ENCODE data around the gene NPDC1.
"Not testable (repeated sequence)": the region's sequence is repeated elsewhere in the genome, so short reads cannot be mapped to it uniquely, and the experiment has no call there.

Gene NPDC1

DNA sequence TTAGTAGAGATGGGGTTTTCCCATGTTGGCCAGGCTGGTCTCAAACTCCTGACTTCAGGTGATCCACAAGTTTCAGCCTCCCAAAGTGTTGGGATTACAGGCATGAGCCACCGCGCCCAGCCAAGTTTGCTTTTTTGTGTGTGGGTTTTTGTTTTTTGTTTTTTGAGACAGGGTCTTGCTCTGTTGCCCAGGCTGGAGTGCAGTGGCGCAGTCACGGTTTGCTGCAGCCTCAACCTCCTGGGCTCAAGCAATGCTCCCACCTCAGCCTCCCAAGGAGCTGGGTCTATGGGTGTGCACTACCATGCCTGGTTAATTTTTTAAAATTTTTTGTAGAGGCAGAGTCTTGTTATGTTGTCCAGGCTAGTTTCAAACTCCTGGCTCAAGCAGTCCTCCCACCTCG, 12.5 kb downstream of the NPDC1 start:
- H3K4me2 ChIP-seq (ENCODE audit: low read length); H3K27me3 ChIP-seq (ENCODE audit: control insufficient read depth, insufficient read depth, low read length); H3K9me3 ChIP-seq (replicated peaks; ENCODE audit: low read length); H3K9ac ChIP-seq (ENCODE audit: low read depth, low read length); H3K4me3 ChIP-seq (ENCODE audit: low read length); H3K36me3 ChIP-seq (ENCODE audit: insufficient read depth, low read length): not testable (repeated sequence)
- H3K4me1 ChIP-seq (ENCODE audit: control insufficient read depth, insufficient read depth, low read length): peaks cover 22% of the 10 kb centered on the region

DNA sequence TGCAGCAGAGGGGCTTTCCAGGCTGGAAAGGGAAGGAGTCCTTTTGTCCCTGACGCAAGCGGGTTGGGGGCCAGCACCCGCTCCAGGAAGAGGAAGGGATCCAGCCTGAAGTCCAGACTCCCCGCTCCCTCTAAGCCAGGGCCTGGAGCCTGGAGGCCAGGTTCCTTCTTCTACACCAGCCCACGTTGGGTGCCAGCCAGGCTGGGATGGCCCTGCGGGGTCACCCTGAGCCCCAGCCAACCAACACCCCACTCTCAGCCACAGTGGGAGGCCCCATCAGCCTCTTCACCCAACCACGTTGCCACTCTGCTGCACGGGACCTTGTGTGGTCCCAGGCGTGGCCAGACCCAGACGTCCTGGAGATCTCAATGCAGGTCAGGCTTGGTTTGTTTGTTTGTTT, 13.1 kb downstream of the NPDC1 start:
- no peak overlapping the region for H3K9ac ChIP-seq (ENCODE audit: low read depth, low read length)
- H3K4me1 ChIP-seq (ENCODE audit: control insufficient read depth, insufficient read depth, low read length): peaks cover 25% of the 10 kb centered on the region
- peaks cover 9% of the 10 kb centered on the region for H3K27me3 ChIP-seq (ENCODE audit: control insufficient read depth, insufficient read depth, low read length)
- H3K4me2 ChIP-seq (ENCODE audit: low read length): no peak overlapping the region
- H3K36me3 ChIP-seq (ENCODE audit: insufficient read depth, low read length): no peaks in the 10 kb centered on the region
- H3K4me3 ChIP-seq (ENCODE audit: low read length): no peak overlapping the region
- H3K9me3 ChIP-seq (replicated peaks; ENCODE audit: low read length): no peaks in the 10 kb centered on the region

DNA sequence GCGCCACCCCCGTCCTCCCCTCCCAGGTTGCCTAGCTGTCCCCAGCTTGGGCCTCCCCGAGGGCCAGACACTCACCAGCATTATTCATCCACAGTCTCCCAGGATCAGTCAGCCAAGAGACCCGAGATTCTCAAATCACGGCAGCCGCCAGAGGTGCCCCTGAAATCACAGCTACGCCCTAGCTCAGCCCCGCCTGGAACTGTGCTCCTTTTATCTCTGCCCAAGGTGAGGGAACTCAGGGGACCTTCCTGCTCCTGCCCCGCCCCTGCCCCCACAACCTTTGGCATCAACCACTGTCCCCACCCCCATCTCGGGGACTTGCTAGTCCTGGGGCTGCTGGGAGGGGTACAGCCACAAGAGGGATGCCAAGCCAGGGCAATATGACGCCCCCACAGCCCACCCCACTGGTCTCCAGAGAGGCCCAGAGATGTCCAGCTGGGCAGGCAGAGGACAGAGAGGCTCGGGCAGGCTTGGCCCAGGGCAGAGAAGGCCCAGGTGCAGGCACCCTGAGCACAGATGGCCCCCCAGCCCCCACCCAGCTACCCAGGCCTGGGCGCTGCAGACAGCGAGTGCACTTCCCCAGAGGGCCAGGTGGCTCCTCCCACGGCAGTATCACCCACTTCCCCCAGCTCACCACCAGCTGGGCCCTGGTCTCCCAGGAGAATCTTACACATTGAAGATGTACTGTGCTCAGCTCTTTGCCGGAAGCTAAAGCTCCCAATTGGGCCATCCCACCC, 13.9 kb downstream of the NPDC1 start, which contains the start of gene FUT7:
Gene FUT7, minus strand, starts transcription at position 185 of the 737 bp plus-strand sequence. Its CDS starts 97 bp downstream, at position 88.
- Histone ChIP-seq H3K9me3 (replicated peaks; ENCODE audit: low read length) (no peaks in the 10 kb centered on the region), H3K4me2 (ENCODE audit: low read length) (no peak within 1 kb of the TSS), H3K36me3 (ENCODE audit: insufficient read depth, low read length) (no peaks in the 10 kb centered on the region), H3K27me3 (ENCODE audit: control insufficient read depth, insufficient read depth, low read length) (peaks cover 9% of the 10 kb centered on the region), H3K9ac (ENCODE audit: low read depth, low read length) (no peak within 1 kb of the TSS), H3K4me1 (ENCODE audit: control insufficient read depth, insufficient read depth, low read length) (peaks cover 30% of the 10 kb centered on the region), H3K4me3 (ENCODE audit: low read length) (no peak within 1 kb of the TSS)

DNA sequence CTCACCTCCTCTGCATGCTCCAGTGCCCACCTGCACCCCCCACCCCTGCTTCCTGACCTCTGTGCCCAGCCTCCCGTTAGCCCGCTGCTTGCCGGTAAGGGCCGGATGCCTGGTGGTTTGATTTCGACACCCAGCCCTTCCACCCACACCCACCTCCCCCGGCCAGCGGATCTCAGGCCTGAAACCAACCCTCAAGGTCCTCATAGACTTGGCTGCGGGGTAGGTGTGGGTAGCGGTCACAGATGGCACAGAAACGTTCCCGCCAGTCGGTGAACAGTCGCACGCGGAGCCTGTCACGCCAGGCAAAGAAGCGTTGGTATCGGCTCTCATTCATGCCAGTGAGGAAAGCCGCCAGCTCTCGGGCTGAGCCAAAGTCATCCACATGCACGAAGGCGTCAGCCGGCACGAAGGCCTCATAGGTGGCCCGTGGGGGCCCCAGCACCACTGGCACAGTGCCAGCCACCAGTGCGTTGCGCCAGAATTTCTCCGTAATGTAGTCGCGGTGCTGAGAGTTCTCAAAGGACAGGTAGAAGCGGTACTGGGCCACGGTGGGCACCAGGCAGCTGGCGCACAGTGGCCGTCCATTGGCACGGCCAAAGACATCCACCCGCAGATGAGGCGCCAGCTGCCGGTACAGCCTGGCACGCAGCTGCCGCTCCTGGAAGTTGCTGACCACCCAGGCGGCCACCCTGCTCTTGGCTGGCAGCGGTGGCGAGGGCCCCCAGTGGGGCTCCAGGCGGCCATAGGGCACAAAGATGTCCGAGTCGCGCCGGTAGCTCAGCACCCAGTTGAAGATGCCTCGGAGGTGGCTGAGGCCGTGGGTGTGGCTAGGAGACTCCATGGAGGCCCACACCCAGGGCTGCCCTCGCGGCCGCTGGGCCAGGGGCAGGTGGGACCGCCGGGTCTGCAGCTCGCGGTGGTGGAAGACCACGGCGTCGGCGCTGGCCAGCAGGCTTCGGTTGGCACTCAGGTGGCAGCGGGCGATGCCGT, 15.1 kb downstream of the NPDC1 start:
- no peaks in the 10 kb centered on the region for H3K9me3 ChIP-seq (replicated peaks; ENCODE audit: low read length)

DNA sequence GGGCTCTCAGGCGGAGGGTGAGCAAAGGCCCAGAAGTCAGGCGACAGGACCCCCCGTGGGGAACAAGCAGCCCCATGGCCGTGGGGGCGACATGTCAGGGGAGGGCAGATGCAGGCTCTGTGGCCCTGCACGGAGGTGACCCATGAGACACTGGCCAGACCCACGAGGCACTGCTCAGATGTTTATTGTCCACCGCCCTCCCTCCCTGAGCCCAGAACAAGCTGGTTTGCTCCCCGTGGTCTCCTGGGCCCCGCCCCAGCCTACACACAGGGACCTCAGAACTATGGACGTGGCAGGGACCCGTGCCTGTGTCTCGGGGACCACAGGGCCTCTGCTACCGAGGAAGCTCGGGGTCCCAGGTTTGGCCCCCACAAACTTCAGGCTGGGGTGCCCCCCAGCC, 16.0 kb downstream of the NPDC1 start:
- Histone ChIP-seq H3K4me3 (ENCODE audit: low read length) (no peak overlapping the region), H3K27me3 (ENCODE audit: control insufficient read depth, insufficient read depth, low read length) (peaks cover 9% of the 10 kb centered on the region), H3K4me2 (ENCODE audit: low read length) (no peak overlapping the region), H3K4me1 (ENCODE audit: control insufficient read depth, insufficient read depth, low read length) (peaks cover 46% of the 10 kb centered on the region), H3K9ac (ENCODE audit: low read depth, low read length) (no peak overlapping the region), H3K36me3 (ENCODE audit: insufficient read depth, low read length) (no peaks in the 10 kb centered on the region), H3K9me3 (replicated peaks; ENCODE audit: low read length) (no peaks in the 10 kb centered on the region)

More for the DNA sequence above, 15.1 kb downstream of the NPDC1 start:
- Histone ChIP-seq H3K9ac (ENCODE audit: low read depth, low read length) (no peak overlapping the region), H3K4me2 (ENCODE audit: low read length) (no peak overlapping the region), H3K36me3 (ENCODE audit: insufficient read depth, low read length) (no peaks in the 10 kb centered on the region), H3K27me3 (ENCODE audit: control insufficient read depth, insufficient read depth, low read length) (peaks cover 9% of the 10 kb centered on the region), H3K4me1 (ENCODE audit: control insufficient read depth, insufficient read depth, low read length) (peaks cover 39% of the 10 kb centered on the region), H3K4me3 (ENCODE audit: low read length) (no peak overlapping the region)

DNA sequence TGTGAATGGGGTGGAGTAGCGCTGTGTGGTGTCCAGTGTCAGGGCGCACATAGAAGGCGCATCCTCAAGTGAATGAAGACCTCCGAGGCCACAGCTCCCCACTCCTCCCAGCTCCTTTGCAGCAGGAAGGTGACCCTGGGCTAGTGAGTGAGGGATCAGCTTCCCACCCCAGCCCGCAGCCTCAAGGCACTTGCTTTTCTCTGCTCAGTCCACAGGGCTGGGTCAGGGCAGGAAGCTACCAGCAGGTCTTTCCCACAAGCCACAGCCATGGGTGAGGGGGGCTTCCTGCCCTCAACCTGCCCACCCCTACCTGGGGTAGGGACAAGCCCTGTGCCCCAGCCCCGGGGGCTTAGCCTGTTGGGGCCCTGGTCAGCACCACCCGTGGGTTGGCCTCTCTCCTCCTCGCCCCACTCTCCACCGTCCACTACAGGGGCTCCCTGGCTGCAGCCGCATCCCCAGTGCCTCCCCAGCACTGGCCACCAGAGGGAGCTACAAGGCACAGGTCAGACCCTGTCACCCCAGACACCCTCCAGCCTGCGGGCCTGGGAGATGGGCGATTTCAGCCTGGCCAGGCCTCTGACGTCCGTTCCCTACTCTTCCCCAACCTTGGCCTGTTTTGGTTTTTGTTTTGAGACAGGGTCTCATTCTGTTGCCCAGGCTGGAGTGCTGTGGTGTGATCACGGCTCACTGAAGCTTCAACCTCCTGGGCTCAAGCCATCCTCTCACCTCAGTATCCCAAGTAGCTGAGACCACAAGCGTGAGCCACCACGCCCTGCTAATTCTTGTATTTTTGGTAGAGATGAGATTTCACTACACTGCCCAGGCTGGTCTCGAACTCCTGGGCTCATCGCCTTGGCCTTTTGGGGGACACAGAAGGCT, 16.7 kb downstream of the NPDC1 start:
- H3K4me1 ChIP-seq (ENCODE audit: control insufficient read depth, insufficient read depth, low read length): peaks cover 39% of the 10 kb centered on the region
- H3K4me2 ChIP-seq (ENCODE audit: low read length): peak overlapping the region; percentile 91
- H3K4me3 ChIP-seq (ENCODE audit: low read length): no peak overlapping the region
- H3K27me3 ChIP-seq (ENCODE audit: control insufficient read depth, insufficient read depth, low read length): peaks cover 9% of the 10 kb centered on the region
- H3K9me3 ChIP-seq (replicated peaks; ENCODE audit: low read length): no peaks in the 10 kb centered on the region
- H3K36me3 ChIP-seq (ENCODE audit: insufficient read depth, low read length): no peaks in the 10 kb centered on the region
- H3K9ac ChIP-seq (ENCODE audit: low read depth, low read length): no peak overlapping the region

DNA sequence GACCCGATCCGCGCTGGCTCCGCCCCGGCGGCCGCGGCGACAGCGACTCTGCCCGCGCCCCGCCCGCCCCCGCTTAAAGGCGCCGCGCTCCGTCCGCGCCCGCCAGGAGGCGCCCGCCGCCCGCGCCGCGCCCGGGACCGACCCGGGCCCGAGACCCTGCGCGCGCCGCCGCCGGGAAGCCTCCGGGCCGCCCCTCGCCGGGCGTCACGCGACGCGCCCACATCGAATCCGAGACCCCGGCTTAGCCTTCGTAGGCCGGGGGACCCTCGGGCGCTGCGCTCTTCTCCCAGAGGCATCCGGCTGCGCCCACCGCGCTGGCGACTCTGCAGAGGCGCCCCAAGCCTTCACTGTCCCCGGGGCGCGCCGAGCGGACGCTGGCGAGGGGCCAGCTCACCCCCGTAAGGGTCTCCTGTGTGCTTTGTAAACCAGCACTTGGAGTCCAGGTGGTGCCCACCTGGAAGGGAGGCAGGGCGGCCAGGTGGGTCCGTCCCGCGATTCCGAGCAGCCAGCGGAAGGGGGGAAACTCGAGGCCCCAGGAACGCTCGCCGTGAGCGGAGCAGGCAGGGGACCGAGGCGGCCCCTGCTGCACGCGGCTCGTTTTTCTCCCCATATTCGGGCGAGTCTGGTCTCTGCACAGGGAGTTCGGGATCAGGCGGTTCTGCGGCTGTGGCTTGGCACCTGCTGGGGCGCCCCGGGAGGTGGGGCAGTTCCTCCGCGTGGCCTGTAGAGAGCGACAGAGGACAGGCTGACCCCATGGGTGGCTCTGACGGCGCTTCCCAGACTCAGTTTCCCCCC, 17.5 kb downstream of the NPDC1 start:
- peak overlapping the region; percentile 91 for H3K4me2 ChIP-seq (ENCODE audit: low read length)
- peaks cover 9% of the 10 kb centered on the region for H3K27me3 ChIP-seq (ENCODE audit: control insufficient read depth, insufficient read depth, low read length)
- H3K9ac ChIP-seq (ENCODE audit: low read depth, low read length): peak overlapping the region; percentile 34
- no peaks in the 10 kb centered on the region for H3K9me3 ChIP-seq (replicated peaks; ENCODE audit: low read length)
- H3K4me1 ChIP-seq (ENCODE audit: control insufficient read depth, insufficient read depth, low read length): peaks cover 42% of the 10 kb centered on the region
- no peaks in the 10 kb centered on the region for H3K36me3 ChIP-seq (ENCODE audit: insufficient read depth, low read length)
- peak overlapping the region; percentile 71 for H3K4me3 ChIP-seq (ENCODE audit: low read length)

DNA sequence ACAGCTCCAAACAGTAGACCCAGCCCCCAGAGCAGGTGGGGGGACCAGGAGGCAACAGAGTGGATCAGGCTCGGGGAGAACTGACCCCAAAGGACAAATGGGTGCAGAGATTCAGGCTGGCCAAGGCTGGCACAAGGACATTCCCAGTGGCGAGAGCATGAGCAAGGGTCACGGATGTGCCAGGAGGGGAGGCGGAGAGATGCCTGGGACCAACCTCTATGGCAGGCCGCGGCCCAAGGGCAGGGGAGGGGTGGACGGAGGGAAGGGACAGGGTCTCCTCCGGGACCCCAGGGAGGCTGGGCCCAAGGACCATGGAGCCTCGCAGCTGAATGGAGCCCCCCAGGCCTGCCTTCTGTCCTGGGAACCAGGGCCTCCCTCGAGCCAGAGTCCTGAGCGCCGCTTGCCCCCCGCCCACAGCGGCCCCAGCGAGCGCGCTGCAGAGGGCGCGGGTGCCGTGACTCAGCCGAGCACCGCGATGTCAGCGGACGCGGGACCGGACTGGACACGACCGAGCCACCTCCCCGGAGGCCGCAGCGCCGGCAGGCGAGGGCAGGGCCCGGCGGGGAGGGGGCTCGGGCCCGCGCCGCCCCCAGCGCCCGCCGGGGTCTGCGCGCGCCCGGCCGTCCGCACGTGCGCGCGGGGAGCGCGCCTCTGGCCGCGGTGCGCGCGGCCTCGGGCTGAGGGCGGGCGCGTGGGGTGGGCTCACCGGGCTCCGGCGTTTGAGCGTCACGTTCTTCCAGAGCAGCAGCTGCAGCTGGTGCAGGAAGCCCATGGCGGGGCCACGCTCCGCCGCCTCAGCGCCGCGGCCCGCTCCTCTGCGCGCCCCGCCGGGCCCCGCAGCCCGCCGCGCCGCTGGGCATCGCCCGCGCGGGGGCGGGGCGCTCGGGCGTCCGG, 18.4 kb downstream of the NPDC1 start, which contains the start of gene ABCA2:
Gene ABCA2, minus strand, starts transcription at position 869 of the 894 bp plus-strand sequence. Its CDS starts 97 bp downstream, at position 772.
- no peaks in the 10 kb centered on the region for H3K9me3 ChIP-seq (replicated peaks; ENCODE audit: low read length)
- H3K27me3 ChIP-seq (ENCODE audit: control insufficient read depth, insufficient read depth, low read length): peaks cover 6% of the 10 kb centered on the region
- H3K4me1 ChIP-seq (ENCODE audit: control insufficient read depth, insufficient read depth, low read length): peaks cover 49% of the 10 kb centered on the region
- H3K4me2 ChIP-seq (ENCODE audit: low read length): peak within 1 kb of the TSS; percentile 91
- no peaks in the 10 kb centered on the region for H3K36me3 ChIP-seq (ENCODE audit: insufficient read depth, low read length)
- H3K4me3 ChIP-seq (ENCODE audit: low read length): peak within 1 kb of the TSS; percentile 71
- H3K9ac ChIP-seq (ENCODE audit: low read depth, low read length): peak within 1 kb of the TSS; percentile 49

DNA sequence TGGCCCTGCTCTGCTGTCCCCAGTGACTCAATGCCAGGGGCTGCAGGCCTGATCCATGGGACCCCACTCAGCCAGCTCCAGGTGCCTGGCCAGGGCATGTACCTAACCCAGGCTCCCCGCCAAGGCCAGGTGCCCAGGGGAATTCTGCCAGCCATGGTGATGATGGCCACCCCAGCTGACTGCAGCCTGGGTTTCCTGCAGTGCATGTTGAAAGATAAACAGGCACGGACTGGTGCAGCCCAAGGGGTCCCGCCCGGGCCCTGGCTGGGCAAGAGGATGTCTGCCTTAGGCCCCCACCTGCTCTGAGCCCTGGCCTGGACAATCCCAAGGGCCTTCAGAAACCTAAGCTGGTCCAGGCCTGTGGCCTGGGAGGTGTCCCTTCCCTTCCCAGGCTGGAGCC, 19.1 kb downstream of the NPDC1 start:
- Histone ChIP-seq H3K9ac (ENCODE audit: low read depth, low read length) (no peak overlapping the region), H3K27me3 (ENCODE audit: control insufficient read depth, insufficient read depth, low read length) (peaks cover 6% of the 10 kb centered on the region), H3K4me1 (ENCODE audit: control insufficient read depth, insufficient read depth, low read length) (peaks cover 49% of the 10 kb centered on the region), H3K4me2 (ENCODE audit: low read length) (peak overlapping the region; percentile 91), H3K36me3 (ENCODE audit: insufficient read depth, low read length) (no peaks in the 10 kb centered on the region), H3K4me3 (ENCODE audit: low read length) (peak overlapping the region; percentile 71), H3K9me3 (replicated peaks; ENCODE audit: low read length) (no peaks in the 10 kb centered on the region)

DNA sequence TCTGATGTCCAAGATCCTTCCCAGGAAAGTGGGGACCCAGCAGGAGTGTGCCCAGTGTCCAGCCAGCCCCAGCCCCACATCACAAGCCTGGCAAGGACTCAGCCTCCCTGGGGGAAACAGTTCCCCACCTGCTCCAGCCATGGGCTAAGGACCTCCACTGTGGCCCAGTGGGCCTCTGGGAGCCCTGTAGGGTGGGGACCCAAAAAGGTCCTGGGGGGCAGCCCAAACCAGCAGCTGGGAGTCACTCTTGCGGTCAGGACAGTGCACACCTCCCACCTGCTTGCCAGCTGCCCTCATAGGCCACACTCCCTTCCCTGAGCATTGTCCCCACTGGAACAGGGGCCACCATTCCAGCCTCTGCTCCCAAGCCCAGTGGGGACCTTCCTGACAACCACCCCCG, 19.6 kb downstream of the NPDC1 start:
- H3K4me3 ChIP-seq (ENCODE audit: low read length): no peak overlapping the region
- peaks cover 6% of the 10 kb centered on the region for H3K27me3 ChIP-seq (ENCODE audit: control insufficient read depth, insufficient read depth, low read length)
- peaks cover 49% of the 10 kb centered on the region for H3K4me1 ChIP-seq (ENCODE audit: control insufficient read depth, insufficient read depth, low read length)

More for the DNA sequence above, 19.6 kb downstream of the NPDC1 start:
- Histone ChIP-seq H3K36me3 (ENCODE audit: insufficient read depth, low read length) (no peaks in the 10 kb centered on the region), H3K9ac (ENCODE audit: low read depth, low read length) (no peak overlapping the region), H3K4me2 (ENCODE audit: low read length) (peak overlapping the region; percentile 91), H3K9me3 (replicated peaks; ENCODE audit: low read length) (no peaks in the 10 kb centered on the region)
